IMR-90 (cell line): ENCODE data around the gene SERPINI2. TPM values are rescaled to one million over a fixed set of nuclear protein-coding genes. Genes with fewer than 3 reads are reported as not detected.

ENCODE experiments used
- ATAC-seq: fragments of 200-7000 bp; cut with Tn5 transposase; 2 replicates; pipeline ENCODE4 v1.9.1; 2020; ENCODE audit warnings: low read depth, mild to moderate bottlenecking, moderate library complexity
- BruUV-seq: library from RNA; stranded (reverse); fragments of 400-500 nt; replicated peaks from 2 replicates; lab custom pipeline; 2021; lab: Mats Ljungman, UMichigan
- CTCF ChIA-PET: fragments of 300-600 bp; formaldehyde crosslinking; extraction: SDS; loops from one replicate; lab custom pipeline; 2021; ENCODE audit warnings: antibody characterized with exemption; lab: Yijun Ruan, JAX
- POLR2A ChIA-PET: fragments of 300-600 bp; sonication (Branson Sonifier 250); formaldehyde crosslinking; loops from one replicate; lab custom pipeline; 2022; ENCODE audit warnings: antibody characterized with exemption; ENCODE audit not compliant: unreplicated experiment; lab: Charles Lee
- DNase-seq: peaks from one replicate; pipeline ENCODE4 v3.0.0; 2013
- H2AFZ ChIP-seq: replicated peaks from 2 replicates; pipeline ENCODE3; 2013; ENCODE audit warnings: low read length, mild to moderate bottlenecking; ENCODE audit not compliant: poor library complexity
- H2AK5ac ChIP-seq: 2 replicates; pipeline ENCODE4 v1.6.1; 2013; ENCODE audit warnings: low read depth, low read length, inconsistent platforms
- H2AK9ac ChIP-seq: replicated peaks from 2 replicates; pipeline ENCODE3; 2013; ENCODE audit warnings: mild to moderate bottlenecking, low read depth, low read length, moderate library complexity; ENCODE audit not compliant: poor library complexity
- H2BK120ac ChIP-seq: 2 replicates; pipeline ENCODE4 v1.6.1; 2013; ENCODE audit warnings: low read depth, low read length, inconsistent platforms
- H2BK15ac ChIP-seq: 3 replicates; pipeline ENCODE4 v1.6.1; 2013; ENCODE audit warnings: low read depth, low read length, inconsistent platforms
- H2BK20ac ChIP-seq: 2 replicates; pipeline ENCODE4 v1.6.1; 2013; ENCODE audit warnings: low read depth, mild to moderate bottlenecking, inconsistent platforms, low read length, moderate library complexity
- H2BK5ac ChIP-seq: 2 replicates; pipeline ENCODE4 v1.6.1; 2013; ENCODE audit warnings: mild to moderate bottlenecking, low read depth, low read length, inconsistent platforms; ENCODE audit not compliant: poor library complexity, severe bottlenecking
- H3K14ac ChIP-seq: replicated peaks from 2 replicates; pipeline ENCODE4 v1.6.1; 2013; ENCODE audit warnings: low read depth, low read length, inconsistent platforms
- H3K18ac ChIP-seq: 2 replicates; pipeline ENCODE4 v1.6.1; 2013; ENCODE audit warnings: low read depth, low read length, control low read depth
- H3K23ac ChIP-seq: 2 replicates; pipeline ENCODE4 v1.6.1; 2013; ENCODE audit warnings: low read depth, low read length, inconsistent platforms
- H3K27ac ChIP-seq: 2 replicates; pipeline ENCODE4 v1.5.1; 2013; ENCODE audit warnings: mild to moderate bottlenecking, control low read depth, low read length; ENCODE audit not compliant: insufficient read depth
- H3K27me3 ChIP-seq: 2 replicates; pipeline ENCODE4 v1.6.1; 2013; ENCODE audit warnings: low read length; ENCODE audit not compliant: control insufficient read depth, insufficient read depth
- H3K36me3 ChIP-seq: 2 replicates; pipeline ENCODE4 v1.6.1; 2013; ENCODE audit warnings: low read length, mixed read lengths; ENCODE audit not compliant: control insufficient read depth, insufficient read depth
- H3K4ac ChIP-seq: 2 replicates; pipeline ENCODE4 v1.6.1; 2013; ENCODE audit warnings: low read depth, low read length, inconsistent platforms
- H3K4me1 ChIP-seq: 2 replicates; pipeline ENCODE4 v1.6.1; 2013; ENCODE audit warnings: low read length, mixed read lengths; ENCODE audit not compliant: control insufficient read depth, insufficient read depth
- H3K4me2 ChIP-seq: 2 replicates; pipeline ENCODE4 v1.6.1; 2013; ENCODE audit warnings: low read depth, mild to moderate bottlenecking, control low read depth, low read length, moderate library complexity
- H3K4me3 ChIP-seq: 2 replicates; pipeline ENCODE4 v1.5.1; 2013; ENCODE audit warnings: low read depth, mild to moderate bottlenecking, control low read depth, low read length, moderate library complexity; ENCODE audit not compliant: insufficient read depth
- H3K56ac ChIP-seq: 2 replicates; pipeline ENCODE4 v1.6.1; 2013; ENCODE audit warnings: low read length, inconsistent platforms; ENCODE audit not compliant: insufficient read depth; ENCODE audit errors: extremely low read depth
- H3K79me1 ChIP-seq, 2 experiments: 2 replicates each; pipeline ENCODE4 v1.6.1; 2013; ENCODE audit warnings: low read length in 2 of 2, inconsistent platforms in 1 of 2, low read depth in 1 of 2
- H3K9ac ChIP-seq: 2 replicates; pipeline ENCODE4 v1.6.1; 2013; ENCODE audit warnings: low read depth, low read length, control low read depth
- H3K9me1 ChIP-seq: 2 replicates; pipeline ENCODE4 v1.6.1; 2013; ENCODE audit warnings: low read length, inconsistent platforms; ENCODE audit not compliant: insufficient read depth
- H3K9me3 ChIP-seq: 2 replicates; pipeline ENCODE4 v1.6.1; 2013; ENCODE audit warnings: low read length; ENCODE audit not compliant: control insufficient read depth, insufficient read depth
- H4K20me1 ChIP-seq: 2 replicates; pipeline ENCODE4 v1.6.1; 2013; ENCODE audit warnings: low read length, inconsistent platforms; ENCODE audit not compliant: insufficient read depth
- H4K5ac ChIP-seq: 2 replicates; pipeline ENCODE4 v1.6.1; 2013; ENCODE audit warnings: mild to moderate bottlenecking, low read depth, low read length, control low read depth
- H4K8ac ChIP-seq, 2 experiments: 2 replicates each; pipeline ENCODE4 v1.6.1; 2013; ENCODE audit warnings: low read depth in 2 of 2, low read length in 2 of 2, control low read depth in 1 of 2, inconsistent platforms in 1 of 2
- H4K91ac ChIP-seq: 2 replicates; pipeline ENCODE4 v1.6.1; 2013; ENCODE audit warnings: low read depth, low read length, inconsistent platforms; ENCODE audit not compliant: insufficient read depth
- BHLHE40 ChIP-seq: fragments of 150-350 bp; IDR thresholded peaks from 2 replicates; pipeline ENCODE4 v1.6.1; 2016; ENCODE audit warnings: mild to moderate bottlenecking, low read depth, low read length
- CEBPB ChIP-seq: IDR thresholded peaks from 2 replicates; pipeline ENCODE4 v1.6.1; 2012; ENCODE audit warnings: low read depth, low read length, improper control_type of control experiment
- CHD1 ChIP-seq: IDR thresholded peaks from 2 replicates; pipeline ENCODE4 v1.6.1; 2012; ENCODE audit warnings: low read depth, low read length, improper control_type of control experiment
- FOS ChIP-seq: fragments of 150-350 bp; IDR thresholded peaks from 2 replicates; pipeline ENCODE4 v1.6.1; 2016; ENCODE audit warnings: low read depth, low read length
- MAFK ChIP-seq: IDR thresholded peaks from 2 replicates; pipeline ENCODE4 v1.6.1; 2012; ENCODE audit warnings: low read depth, low read length, improper control_type of control experiment
- MAZ ChIP-seq: IDR thresholded peaks from 2 replicates; pipeline ENCODE4 v1.6.1; 2012; ENCODE audit warnings: low read depth, mild to moderate bottlenecking, low read length, improper control_type of control experiment, moderate library complexity, borderline replicate concordance
- MXI1 ChIP-seq: IDR thresholded peaks from 2 replicates; pipeline ENCODE4 v1.6.1; 2012; ENCODE audit warnings: low read depth, mild to moderate bottlenecking, low read length, moderate library complexity, borderline replicate concordance
- RCOR1 ChIP-seq: IDR thresholded peaks from 2 replicates; pipeline ENCODE4 v1.6.1; 2012; ENCODE audit warnings: mild to moderate bottlenecking, low read length, improper control_type of control experiment; ENCODE audit not compliant: insufficient replicate concordance
- SMC3 ChIP-seq: fragments of 150-350 bp; IDR thresholded peaks from 2 replicates; pipeline ENCODE4 v1.6.1; 2016; ENCODE audit warnings: low read depth, mild to moderate bottlenecking, antibody characterized with exemption, low read length, moderate library complexity
- WGBS, 2 experiments: methylation state at CpG; one replicate each; pipeline versions ENCODE4 v1.1.5 to v1.1.7; 2013; ENCODE audit warnings: missing lambda C conversion rate in 2 of 2; ENCODE audit not compliant: insufficient read length in 1 of 2; ENCODE audit errors: extremely low coverage in 2 of 2; 5-methylcytosine and 5-hydroxymethylcytosine counted together
- dilution Hi-C: fragments of 300-500 bp; cut with HindIII; formaldehyde crosslinking; loops from one replicate; pipeline ENCODE4 v1.14.3; 2018; ENCODE audit warnings: low sequenced_read_pairs; ENCODE audit not compliant: unreplicated experiment
- in situ Hi-C: fragments of 300-500 bp; cut with MboI; formaldehyde crosslinking; loops from 3 replicates; pipeline ENCODE4 v1.14.3; 2019; ENCODE audit warnings: low sequenced_read_pairs, inconsistent platforms, mixed read lengths
- intact Hi-C: fragments of 100-400 bp; cut with micrococcal nuclease; formaldehyde crosslinking; loops from 2 replicates; pipeline ENCODE4 v1.10.0; 2022
- polyA plus RNA-seq, 3 experiments: library from polyadenylated mRNA; depleted of rRNA; stranded (reverse); fragments of >200 nt; gene quantifications; 2 replicates each; pipeline ENCODE4 v1.2.3, GENCODE V29; 2012; ENCODE audit warnings: low replicate concordance in 1 of 3
- total RNA-seq: library from RNA; depleted of rRNA; stranded (reverse); fragments of >200 nt; gene quantifications from 2 replicates; pipeline ENCODE4 v1.2.3, GENCODE V29; 2012

Gene SERPINI2
- total and polyA plus RNA-seq, 2 of the 4 experiments (the other 2 are of a cell fraction) = not detected

- H3K27ac ChIP-seq = no peak overlapping the region
- no peak overlapping the region for H3K18ac ChIP-seq
- no peak overlapping the region for H2AK5ac ChIP-seq
- in situ Hi-C loops (no loop called here), intact Hi-C loops (no loop called here), dilution Hi-C loops (no loop called here)
- H2BK20ac ChIP-seq = no peak overlapping the region
- no peaks in the 10 kb centered on the region for H3K4me1 ChIP-seq
- no peak overlapping the region for H3K4ac ChIP-seq
- H3K56ac ChIP-seq = no peak overlapping the region
- no peaks in the 10 kb centered on the region for H3K9me3 ChIP-seq
- H2BK5ac ChIP-seq = no peak overlapping the region
- no peak for DNase-seq
- no peak overlapping the region for H3K4me2 ChIP-seq
- H2BK120ac ChIP-seq = no peak overlapping the region
- no peak overlapping the region for H2AFZ ChIP-seq
- no peaks in the 10 kb centered on the region for H3K36me3 ChIP-seq
- no peak overlapping the region for H4K5ac ChIP-seq
- H3K23ac ChIP-seq = no peak overlapping the region
- no peak overlapping the region for H2AK9ac ChIP-seq
- ATAC-seq = no peak
- H2BK15ac ChIP-seq = no peak overlapping the region
- H3K14ac ChIP-seq = no peak overlapping the region
- H4K8ac ChIP-seq = no peak overlapping the region
- no peaks in the 10 kb centered on the region for H3K27me3 ChIP-seq
- BruUV-seq = no TSS peak
- H3K9ac ChIP-seq = no peak overlapping the region
- TF ChIP-seq FOS = no peak
- no peak for TF ChIP-seq MAFK
- no peak for TF ChIP-seq SMC3
- TF ChIP-seq CHD1 = no peak
- TF ChIP-seq RCOR1 = no peak
- TF ChIP-seq MXI1 = no peak
- no peak for TF ChIP-seq CEBPB
- no peak for TF ChIP-seq MAZ
- no peak for TF ChIP-seq BHLHE40
- H3K4me3 ChIP-seq = no peak overlapping the region
- ChIA-PET CTCF (interaction anchor here (0.6 kb wide), 1 partner anchor 20 kb away, joined by 4 read pairs; no protein-coding TSS in a partner anchor), POLR2A (no interaction called here)
- WGBS, 2 experiments = no CpG with 5 or more reads among the region's 2 CpGs
- H3K79me1 ChIP-seq = no peaks in the 10 kb centered on the region
- no peaks in the 10 kb centered on the region for H4K20me1 ChIP-seq
- no peak overlapping the region for H4K91ac ChIP-seq
- H3K9me1 ChIP-seq = no peaks in the 10 kb centered on the region
Observed at GRCh38 chr3:167480748-167481147, 6.9 kb upstream of the SERPINI2 start.
